ENCODE results near the gene C16orf86.

C16orf86 gene

DNA sequence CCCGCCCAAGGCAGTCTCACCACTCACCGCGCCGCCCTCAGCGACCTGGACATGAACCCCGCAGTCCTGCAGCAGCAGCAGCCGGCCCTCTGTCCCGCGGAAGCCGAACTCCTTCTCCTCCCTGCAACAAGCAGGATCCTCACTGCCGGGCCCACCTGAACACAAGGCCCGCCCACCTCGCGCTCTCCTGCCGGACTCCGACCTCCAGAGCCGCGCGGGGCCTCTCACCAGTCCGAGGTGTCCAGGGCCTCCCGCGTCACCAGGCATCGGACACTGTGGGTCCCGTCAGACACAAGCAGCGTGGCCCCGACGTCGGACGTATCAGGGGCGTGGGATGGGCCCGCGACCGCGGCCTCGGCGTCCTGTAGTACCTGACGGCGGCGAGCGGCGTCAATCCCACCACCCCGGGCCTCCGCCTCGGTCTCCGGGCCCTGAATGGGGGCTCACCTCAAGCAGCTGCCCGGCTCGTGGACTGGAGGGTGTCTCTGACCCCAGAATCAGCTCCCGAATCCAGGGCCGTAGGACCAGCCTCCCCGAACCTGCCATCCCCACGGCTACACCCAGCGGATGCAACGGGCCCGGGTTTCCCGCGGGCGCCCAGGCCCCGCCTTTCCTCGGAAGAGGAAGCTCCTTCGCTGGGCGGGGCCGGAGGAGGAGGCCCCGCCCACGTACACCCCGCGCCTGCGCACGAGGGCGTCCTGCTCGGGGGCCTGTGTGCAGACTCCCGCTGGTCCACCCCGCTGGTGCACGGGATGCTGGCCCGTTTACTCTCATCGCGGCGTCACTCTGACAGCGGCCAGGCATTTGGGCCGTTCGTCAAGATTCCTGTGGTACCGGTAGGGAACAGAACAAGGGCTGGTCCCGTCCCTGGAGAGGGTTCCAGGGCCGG lies 6.7 kb upstream of the C16orf86 start, which contains the start of gene ACD:
Gene ACD, minus strand, starts transcription at position 586 of the 889 bp plus-strand sequence. Its CDS starts 40 bp downstream, at position 546.
- Mint-ChIP-seq H3K27me3 (no peaks in the 10 kb centered on the region), H3K4me3 (peak within 1 kb of the TSS; percentile 92), H3K9me3 (no peaks in the 10 kb centered on the region), H3K27ac (peak within 1 kb of the TSS; percentile 98), H3K4me1 (ENCODE audit: low read depth) (peaks cover 29% of the 10 kb centered on the region), H3K36me3 (ENCODE audit: low read depth) (peaks cover 74% of the 10 kb centered on the region)
- peak; percentile 96 for DNase-seq

DNA sequence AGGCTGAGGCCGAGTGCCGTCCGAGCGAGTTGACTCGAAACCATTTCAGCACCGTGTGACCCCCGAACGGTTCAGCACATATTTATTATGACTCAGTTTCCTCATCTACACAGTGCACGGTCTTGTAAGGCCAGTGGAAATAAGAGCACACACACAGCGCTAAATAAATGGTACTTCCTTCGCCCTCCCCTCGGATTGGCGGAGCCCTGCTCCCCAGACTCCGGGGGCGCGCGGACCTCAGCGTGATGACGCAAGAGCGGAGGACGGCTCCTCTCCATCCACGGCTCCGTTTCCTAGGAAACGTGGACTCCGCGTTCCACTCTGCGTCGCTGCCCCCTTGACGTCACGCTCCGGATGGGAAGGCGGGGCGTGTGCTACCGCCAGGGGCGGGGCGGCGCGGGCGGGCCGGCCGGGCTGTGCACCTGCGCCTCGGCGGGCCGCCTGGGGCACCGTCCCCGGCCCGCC lies 6.0 kb upstream of the C16orf86 start, which contains the start of gene PARD6A:
Gene PARD6A, plus strand, starts transcription at position 397 of the 465 bp plus-strand sequence. CDS start 79 bp downstream, outside the sequence.
- Mint-ChIP-seq H3K4me3 (peak within 1 kb of the TSS; percentile 92), H3K9me3 (no peaks in the 10 kb centered on the region)

DNA sequence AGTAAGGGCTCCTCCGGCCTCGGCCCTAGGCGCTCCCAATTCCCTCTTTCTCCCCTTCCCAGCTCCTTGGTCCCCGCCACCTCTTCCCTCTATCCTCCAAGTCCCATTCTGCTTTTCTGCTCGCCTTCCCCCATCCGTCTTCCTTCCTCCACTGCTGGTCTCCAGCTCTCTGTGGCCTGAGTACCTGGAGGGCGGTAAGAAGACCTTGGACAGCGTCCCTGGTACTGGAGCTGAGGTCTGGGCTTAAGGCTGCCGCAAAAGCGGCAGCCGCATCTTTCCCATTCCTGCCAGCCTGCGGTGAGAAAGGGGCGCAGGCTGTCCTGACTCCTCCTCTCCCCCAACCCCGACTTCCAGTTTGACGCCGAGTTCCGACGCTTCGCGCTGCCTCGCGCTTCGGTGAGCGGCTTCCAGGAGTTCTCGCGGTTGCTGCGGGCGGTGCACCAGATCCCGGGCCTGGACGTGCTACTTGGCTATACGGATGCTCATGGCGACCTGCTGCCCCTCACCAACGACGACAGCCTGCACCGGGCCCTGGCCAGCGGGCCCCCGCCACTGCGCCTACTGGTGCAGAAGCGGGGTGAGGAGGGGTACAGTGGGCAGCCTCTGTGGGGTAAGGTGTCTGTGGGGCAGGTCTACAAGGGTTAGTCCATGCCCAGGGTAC lies 5.4 kb upstream of the C16orf86 start:
- peak overlapping the region; percentile 92 for H3K4me3 Mint-ChIP-seq

More for the DNA sequence above, 6.0 kb upstream of the C16orf86 start, which contains the start of gene PARD6A:
- Mint-ChIP-seq H3K27me3 (no peaks in the 10 kb centered on the region), H3K36me3 (ENCODE audit: low read depth) (peaks cover 67% of the 10 kb centered on the region), H3K27ac (peak within 1 kb of the TSS; percentile 98), H3K4me1 (ENCODE audit: low read depth) (peaks cover 32% of the 10 kb centered on the region)
- peak; percentile 94 for DNase-seq

DNA sequence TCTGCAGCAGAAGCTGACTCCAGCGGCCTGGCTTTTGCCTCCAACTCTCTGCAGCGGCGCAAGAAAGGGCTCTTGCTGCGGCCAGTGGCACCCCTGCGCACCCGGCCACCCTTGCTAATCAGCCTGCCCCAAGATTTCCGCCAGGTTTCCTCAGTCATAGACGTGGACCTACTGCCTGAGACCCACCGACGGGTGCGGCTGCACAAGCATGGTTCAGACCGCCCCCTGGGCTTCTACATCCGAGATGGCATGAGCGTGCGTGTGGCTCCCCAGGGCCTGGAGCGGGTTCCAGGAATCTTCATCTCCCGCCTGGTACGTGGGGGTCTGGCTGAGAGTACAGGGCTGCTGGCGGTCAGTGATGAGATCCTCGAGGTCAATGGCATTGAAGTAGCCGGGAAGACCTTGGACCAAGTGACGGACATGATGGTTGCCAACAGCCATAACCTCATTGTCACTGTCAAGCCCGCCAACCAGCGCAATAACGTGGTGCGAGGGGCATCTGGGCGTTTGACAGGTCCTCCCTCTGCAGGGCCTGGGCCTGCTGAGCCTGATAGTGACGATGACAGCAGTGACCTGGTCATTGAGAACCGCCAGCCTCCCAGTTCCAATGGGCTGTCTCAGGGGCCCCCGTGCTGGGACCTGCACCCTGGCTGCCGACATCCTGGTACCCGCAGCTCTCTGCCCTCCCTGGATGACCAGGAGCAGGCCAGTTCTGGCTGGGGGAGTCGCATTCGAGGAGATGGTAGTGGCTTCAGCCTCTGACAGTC lies 4.5 kb upstream of the C16orf86 start:
- peaks cover 37% of the 10 kb centered on the region for H3K4me1 Mint-ChIP-seq (ENCODE audit: low read depth)
- H3K27ac Mint-ChIP-seq = no peak overlapping the region
- no peaks in the 10 kb centered on the region for H3K9me3 Mint-ChIP-seq

More for the DNA sequence above, 5.4 kb upstream of the C16orf86 start:
- peaks cover 61% of the 10 kb centered on the region for H3K36me3 Mint-ChIP-seq (ENCODE audit: low read depth)
- no peaks in the 10 kb centered on the region for H3K27me3 Mint-ChIP-seq
- DNase-seq = no peak
- H3K27ac Mint-ChIP-seq = peak overlapping the region; percentile 88
- H3K4me1 Mint-ChIP-seq (ENCODE audit: low read depth) = peaks cover 36% of the 10 kb centered on the region
- no peaks in the 10 kb centered on the region for H3K9me3 Mint-ChIP-seq

DNA sequence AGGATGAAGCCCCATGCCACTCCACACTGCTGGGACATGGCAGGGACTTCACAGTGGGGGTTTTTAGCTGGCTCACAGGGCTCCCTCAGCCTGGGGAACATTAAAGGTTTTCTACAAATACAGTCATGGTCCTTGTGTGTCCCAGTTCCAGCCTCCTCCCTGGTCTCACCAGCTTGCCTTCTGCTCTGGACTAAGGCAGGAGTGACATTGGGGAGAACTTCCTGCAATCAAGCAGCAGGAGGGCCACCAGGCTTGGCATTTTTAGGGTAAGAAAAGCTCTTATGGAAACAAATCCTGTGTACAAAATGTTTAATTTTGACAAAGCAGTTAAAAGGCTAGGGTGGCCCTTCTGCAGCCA lies 4.0 kb upstream of the C16orf86 start:
- Mint-ChIP-seq H3K9me3 (no peaks in the 10 kb centered on the region), H3K27ac (no peak overlapping the region), H3K36me3 (ENCODE audit: low read depth) (peaks cover 47% of the 10 kb centered on the region), H3K27me3 (no peaks in the 10 kb centered on the region), H3K4me3 (no peak overlapping the region), H3K4me1 (ENCODE audit: low read depth) (peaks cover 41% of the 10 kb centered on the region)
- no peak for DNase-seq

More for the DNA sequence above, 4.5 kb upstream of the C16orf86 start:
- Mint-ChIP-seq H3K36me3 (ENCODE audit: low read depth) (peaks cover 53% of the 10 kb centered on the region), H3K27me3 (no peaks in the 10 kb centered on the region), H3K4me3 (peak overlapping the region; percentile 92)
- DNase-seq = no peak

DNA sequence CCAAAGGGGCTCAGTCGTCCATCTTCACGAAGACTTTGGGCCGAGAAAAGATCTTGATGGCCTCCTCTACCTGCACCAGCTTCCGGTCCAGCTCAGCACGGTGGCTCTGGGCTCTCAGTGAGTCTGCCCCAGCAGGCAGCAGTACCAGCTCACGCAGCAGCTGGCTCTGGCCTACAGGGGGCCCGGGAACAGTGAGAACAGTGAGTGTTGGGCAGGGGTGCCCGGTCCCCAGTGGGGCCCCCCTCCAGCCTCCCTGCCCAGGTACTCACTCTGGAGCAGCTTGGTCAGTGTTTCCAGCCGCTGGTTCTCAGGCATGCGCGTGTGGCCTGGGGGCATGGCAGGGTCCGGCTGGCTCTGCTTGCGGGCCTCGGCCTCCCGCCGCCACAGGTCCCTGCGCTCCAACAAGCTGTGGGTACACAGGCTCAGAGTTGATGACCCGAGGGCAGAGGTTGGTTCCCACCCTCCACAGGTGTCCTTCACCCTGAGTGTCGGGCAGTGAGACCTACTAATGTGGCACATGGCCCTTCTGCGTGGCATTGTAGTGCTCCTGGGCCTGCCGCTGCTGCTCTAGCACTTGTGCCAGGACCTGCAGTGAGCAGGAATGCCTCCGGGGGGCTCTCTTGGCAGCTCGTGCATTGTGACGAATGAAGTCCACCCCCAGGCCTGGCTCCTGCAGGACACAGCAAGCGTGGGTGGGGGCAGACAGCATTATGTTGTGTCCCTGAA lies 3.3 kb upstream of the C16orf86 start:
- peaks cover 40% of the 10 kb centered on the region for H3K36me3 Mint-ChIP-seq (ENCODE audit: low read depth)
- H3K4me3 Mint-ChIP-seq = no peak overlapping the region
- H3K9me3 Mint-ChIP-seq = no peaks in the 10 kb centered on the region
- no peak for DNase-seq
- H3K27ac Mint-ChIP-seq = no peak overlapping the region
- H3K27me3 Mint-ChIP-seq = no peaks in the 10 kb centered on the region
- peaks cover 40% of the 10 kb centered on the region for H3K4me1 Mint-ChIP-seq (ENCODE audit: low read depth)

DNA sequence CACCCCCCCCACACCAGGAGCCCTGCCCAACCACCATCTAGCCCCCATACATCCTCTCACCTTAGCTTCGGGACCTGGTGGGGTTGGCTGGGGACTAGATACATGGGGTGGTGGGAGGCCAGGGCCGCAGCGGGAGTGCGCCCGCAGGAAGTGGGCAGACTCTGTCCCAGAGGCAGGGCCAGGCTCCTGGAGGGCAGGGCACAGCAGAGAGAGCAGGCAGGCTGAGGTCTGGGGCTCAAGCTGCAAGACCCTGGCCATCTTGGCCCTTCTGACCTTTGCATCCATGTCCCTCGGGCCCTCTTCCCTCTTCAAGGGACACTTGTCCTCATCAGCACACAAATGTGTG lies 2.8 kb upstream of the C16orf86 start:
- Mint-ChIP-seq H3K27me3 (no peaks in the 10 kb centered on the region), H3K36me3 (ENCODE audit: low read depth) (peaks cover 35% of the 10 kb centered on the region), H3K4me1 (ENCODE audit: low read depth) (peaks cover 35% of the 10 kb centered on the region), H3K27ac (no peak overlapping the region), H3K4me3 (no peak overlapping the region), H3K9me3 (no peaks in the 10 kb centered on the region)
- DNase-seq = no peak

DNA sequence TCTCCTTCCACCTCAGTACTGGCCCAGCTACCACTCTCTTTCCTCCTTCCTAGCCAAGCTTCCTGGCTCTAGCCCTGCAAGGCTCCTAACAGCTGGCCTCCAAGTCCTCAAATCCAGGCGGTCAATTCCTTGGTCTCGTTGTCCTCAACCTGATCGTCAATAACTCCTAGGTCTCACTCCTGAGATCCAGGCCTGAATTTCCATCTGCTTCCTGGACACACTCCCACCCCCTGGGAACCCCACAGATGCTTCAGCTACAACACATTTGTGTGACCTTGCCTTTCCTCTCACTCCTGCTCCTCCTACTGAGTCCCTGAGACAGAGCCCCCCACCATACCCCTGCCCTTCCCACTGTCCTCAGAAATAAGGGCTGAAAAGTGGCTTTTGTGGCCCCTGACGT lies 2.4 kb upstream of the C16orf86 start:
- no peaks in the 10 kb centered on the region for H3K9me3 Mint-ChIP-seq

DNA sequence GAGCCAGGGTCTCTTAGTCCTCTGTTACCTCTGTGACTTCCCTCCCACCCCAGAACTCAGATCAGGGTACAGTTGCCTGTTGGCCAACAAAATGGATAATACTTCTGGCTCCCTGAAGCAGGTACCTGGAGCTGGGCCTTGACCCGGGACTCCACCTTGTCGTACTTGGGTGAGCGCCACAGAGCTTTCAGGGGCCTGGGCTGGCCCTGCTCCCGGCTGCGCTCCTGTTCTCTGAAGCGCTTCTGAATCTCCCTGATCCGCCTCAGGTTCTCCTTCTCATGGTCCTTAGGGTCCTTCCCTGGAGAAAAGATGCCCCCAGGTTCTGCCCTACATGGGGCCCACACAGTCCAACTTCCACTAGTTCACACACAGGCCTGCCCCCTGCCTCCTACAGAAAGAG lies 1.7 kb upstream of the C16orf86 start:
- H3K36me3 Mint-ChIP-seq (ENCODE audit: low read depth) = peaks cover 25% of the 10 kb centered on the region
- H3K4me3 Mint-ChIP-seq = no peak overlapping the region
- H3K27ac Mint-ChIP-seq = no peak overlapping the region
- H3K4me1 Mint-ChIP-seq (ENCODE audit: low read depth) = peaks cover 32% of the 10 kb centered on the region
- no peak for DNase-seq
- H3K27me3 Mint-ChIP-seq = no peaks in the 10 kb centered on the region
- no peaks in the 10 kb centered on the region for H3K9me3 Mint-ChIP-seq

More for the DNA sequence above, 2.4 kb upstream of the C16orf86 start:
- Mint-ChIP-seq H3K36me3 (ENCODE audit: low read depth) (peaks cover 31% of the 10 kb centered on the region), H3K4me3 (no peak overlapping the region), H3K27me3 (no peaks in the 10 kb centered on the region), H3K27ac (no peak overlapping the region), H3K4me1 (ENCODE audit: low read depth) (peaks cover 32% of the 10 kb centered on the region)
- DNase-seq = no peak

DNA sequence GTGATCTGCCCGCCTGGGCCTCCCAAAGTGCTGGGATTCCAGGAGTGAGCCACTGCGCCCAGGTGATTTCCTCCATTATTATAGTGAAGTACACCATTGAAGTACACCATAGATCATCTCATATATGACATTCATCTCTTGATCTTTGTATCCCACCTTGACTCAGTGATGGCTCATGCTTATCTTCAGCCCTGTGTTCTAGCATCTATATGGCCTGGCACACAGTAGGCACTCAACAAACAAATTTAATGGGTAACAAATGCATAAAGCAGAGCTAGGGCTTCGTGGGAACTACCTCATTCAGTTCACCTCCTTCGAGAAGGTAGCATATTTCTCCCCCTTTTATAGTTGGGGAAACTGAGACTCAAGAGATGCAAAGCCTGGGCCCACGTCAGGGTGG lies 1.0 kb upstream of the C16orf86 start:
- Mint-ChIP-seq H3K4me1 (ENCODE audit: low read depth) (peaks cover 32% of the 10 kb centered on the region), H3K9me3 (no peaks in the 10 kb centered on the region), H3K36me3 (ENCODE audit: low read depth) (peaks cover 21% of the 10 kb centered on the region), H3K27me3 (no peaks in the 10 kb centered on the region), H3K4me3 (peak overlapping the region; percentile 79), H3K27ac (peak overlapping the region; percentile 71)
- no peak for DNase-seq

DNA sequence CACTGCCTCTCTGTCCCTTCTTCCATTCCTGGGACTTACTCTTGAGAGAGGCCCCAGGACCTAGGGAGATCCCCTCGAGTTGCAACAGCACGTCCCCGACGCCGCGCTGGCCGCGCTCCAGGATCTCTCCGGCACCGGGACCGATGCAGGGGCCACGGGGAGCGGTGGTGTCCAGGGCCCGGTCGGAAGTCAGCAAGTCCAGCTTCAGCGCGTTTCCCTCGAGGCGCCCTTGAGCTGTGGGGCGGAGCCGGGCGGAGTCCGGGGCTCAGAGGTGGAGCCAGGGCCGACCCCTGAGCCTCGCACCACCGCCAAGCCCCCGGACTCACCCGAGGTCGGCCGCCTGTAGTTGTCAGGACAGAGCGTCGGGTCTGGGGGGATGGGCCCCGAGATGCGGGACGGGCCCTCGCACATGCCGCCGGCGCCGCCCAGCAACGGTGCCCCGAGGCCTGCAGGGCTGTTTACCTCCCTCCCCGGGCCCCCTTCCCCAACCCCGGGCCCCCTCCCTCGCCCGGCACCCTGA lies 522 bp upstream of the C16orf86 start:
- Mint-ChIP-seq H3K9me3 (no peaks in the 10 kb centered on the region), H3K4me1 (ENCODE audit: low read depth) (peaks cover 30% of the 10 kb centered on the region), H3K4me3 (peak overlapping the region; percentile 79), H3K36me3 (ENCODE audit: low read depth) (peaks cover 20% of the 10 kb centered on the region), H3K27ac (peak overlapping the region; percentile 71), H3K27me3 (no peaks in the 10 kb centered on the region)
- DNase-seq = no peak

DNA sequence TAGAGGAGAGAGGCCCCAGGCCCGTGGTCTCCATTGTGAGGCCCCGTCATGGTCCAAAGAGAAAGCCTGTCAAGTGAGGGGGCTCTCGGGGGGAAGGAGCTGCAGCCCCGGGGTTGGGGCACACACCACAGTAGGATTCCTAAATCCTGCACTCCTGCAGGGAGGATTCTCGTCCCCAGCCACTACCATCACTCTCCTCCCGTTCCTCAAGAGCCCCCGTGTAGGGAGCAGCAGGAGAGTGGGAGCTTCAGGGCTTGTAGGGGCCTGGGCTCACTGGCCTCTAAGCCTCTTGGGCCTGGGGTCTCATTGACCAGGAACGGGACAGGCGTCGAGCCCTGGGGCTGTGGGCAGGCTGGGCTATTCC lies 821 bp downstream of the C16orf86 start:
- peak overlapping the region; percentile 84 for H3K27ac Mint-ChIP-seq
- H3K36me3 Mint-ChIP-seq (ENCODE audit: low read depth) = peaks cover 11% of the 10 kb centered on the region
- peaks cover 20% of the 10 kb centered on the region for H3K4me1 Mint-ChIP-seq (ENCODE audit: low read depth)
- H3K4me3 Mint-ChIP-seq = peak overlapping the region; percentile 82
- H3K27me3 Mint-ChIP-seq = no peaks in the 10 kb centered on the region
- H3K9me3 Mint-ChIP-seq = no peaks in the 10 kb centered on the region
- no peak for DNase-seq

DNA sequence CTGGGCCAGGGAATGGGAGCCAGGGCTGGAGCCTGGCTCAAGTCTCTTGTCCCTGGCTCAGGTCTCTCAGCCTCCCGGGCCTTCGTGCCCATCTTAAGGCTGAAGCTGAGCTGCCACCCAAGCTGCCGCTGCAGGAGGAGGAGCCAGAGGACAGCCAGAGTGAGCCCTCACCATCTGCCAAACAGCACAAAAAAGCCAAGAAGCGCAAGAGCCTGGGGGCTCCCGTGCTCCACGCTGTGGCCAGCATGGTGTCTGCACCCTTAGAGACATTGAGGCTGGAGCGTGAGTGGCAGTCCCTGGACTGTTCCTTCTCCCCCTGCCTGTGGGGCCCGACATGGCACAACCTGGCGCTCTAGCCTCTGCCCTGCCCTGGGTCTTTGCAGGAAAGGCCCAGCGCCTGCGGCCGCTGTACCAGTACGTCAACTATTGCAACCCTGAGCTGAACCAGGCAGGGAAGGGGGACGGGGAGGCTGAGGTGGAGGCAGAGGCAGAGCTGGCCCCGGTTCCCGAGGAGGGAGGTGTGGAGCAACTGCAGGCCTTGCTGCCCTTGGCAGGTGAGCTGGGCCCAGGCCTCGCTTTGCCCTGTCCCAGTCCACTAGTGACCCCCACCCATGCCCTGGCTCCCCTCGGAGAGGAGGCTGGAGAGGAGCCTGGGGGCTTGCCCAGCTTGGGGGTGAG lies 1.3 kb downstream of the C16orf86 start:
- Mint-ChIP-seq H3K27me3 (no peaks in the 10 kb centered on the region), H3K36me3 (ENCODE audit: low read depth) (peaks cover 10% of the 10 kb centered on the region), H3K9me3 (no peaks in the 10 kb centered on the region), H3K27ac (no peak overlapping the region), H3K4me1 (ENCODE audit: low read depth) (peaks cover 20% of the 10 kb centered on the region), H3K4me3 (no peak overlapping the region)
- DNase-seq = peak; percentile 83

Data from activated T-cell treated with anti-CD3 and anti-CD28 coated beads, Interleukin-2, amount 50 U/mL, for 24 hours (primary cell).